HG03575 (cell line): Measurements from ENCODE around the gene ZDHHC7.

Experiments used
- ATAC-seq: cut with Tn5 transposase; IDR thresholded peaks from one replicate; pipeline ENCODE4 v1.9.1; 2021; ENCODE audit not compliant: unreplicated experiment, insufficient number of reproducible peaks, low FRiP score; ENCODE audit errors: extremely low read depth

ZDHHC7 gene

DNA sequence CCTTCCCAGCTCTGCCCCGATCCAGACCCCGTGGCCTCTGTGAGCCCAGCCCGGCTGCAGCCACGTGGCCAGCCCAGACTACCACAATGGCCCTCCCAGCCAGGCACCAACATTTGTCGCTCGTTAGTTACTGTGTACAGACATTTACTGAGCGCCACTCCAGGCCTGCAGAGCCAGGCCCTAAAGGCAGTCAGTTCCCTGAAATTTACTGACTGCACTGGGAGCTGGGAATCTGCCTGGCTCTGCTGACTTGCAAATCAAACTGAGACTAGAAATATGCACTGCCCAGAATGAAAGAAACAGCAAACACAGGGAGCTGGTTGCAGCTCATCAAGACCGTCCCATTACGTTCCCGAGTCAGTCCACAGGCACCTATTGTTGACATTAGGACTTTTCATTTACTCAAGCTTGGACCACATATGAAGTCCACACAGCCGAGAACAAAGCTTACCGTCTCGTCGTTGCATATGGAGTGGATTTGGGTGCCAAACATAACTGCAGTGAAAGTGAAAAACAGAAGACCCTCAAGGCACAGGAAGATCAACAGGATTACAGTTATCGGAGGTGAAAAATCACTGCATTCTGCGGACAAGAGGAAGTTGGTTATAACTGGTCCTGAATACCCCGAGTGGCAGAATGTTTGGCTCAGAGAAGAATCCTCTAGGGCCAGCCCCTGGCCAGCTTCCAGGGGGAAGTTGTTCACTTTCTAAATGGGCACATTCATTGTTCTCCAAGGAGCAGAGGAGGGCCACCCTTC lies 34.5 kb downstream of the ZDHHC7 start:
- ATAC-seq = no peak

DNA sequence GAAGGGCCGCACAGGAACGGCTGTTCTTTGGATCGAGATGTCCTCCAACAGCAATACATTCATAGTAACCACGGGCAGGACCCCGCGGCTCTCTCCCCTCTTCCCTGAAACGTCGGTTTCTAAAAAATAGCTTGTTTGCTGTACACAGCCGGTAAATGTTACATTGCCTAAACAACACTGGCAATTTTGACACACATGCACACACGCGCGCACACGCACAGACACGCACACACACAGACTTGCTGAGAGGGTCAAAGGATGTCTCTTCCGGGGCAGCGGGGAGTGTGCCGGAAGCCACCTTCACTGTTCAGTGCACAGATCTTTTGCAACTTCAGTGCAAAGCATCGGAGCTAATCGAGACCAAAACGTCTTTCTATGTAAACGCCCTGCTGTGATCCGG lies 35.8 kb downstream of the ZDHHC7 start:
- no peak for ATAC-seq

DNA sequence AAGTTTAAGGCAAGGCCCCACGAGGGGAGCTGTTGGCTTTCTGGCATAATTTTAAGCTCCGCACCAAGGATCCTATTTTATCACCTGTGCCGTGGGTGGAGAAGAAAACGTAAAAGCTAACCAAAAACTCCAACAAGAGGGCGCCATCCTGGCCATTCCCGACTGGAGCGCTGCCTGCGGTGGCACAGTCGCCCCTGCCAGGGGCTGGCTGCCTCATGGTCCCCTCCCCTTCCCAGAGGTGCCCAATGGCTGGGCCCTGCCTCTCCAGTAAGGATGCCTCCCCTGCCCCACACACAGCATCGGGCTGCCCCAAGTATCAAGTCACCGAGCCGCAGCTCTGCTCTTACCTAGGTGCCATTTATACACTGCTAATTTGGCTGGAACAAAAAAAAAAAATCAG lies 36.3 kb downstream of the ZDHHC7 start:
- no peak for ATAC-seq

DNA sequence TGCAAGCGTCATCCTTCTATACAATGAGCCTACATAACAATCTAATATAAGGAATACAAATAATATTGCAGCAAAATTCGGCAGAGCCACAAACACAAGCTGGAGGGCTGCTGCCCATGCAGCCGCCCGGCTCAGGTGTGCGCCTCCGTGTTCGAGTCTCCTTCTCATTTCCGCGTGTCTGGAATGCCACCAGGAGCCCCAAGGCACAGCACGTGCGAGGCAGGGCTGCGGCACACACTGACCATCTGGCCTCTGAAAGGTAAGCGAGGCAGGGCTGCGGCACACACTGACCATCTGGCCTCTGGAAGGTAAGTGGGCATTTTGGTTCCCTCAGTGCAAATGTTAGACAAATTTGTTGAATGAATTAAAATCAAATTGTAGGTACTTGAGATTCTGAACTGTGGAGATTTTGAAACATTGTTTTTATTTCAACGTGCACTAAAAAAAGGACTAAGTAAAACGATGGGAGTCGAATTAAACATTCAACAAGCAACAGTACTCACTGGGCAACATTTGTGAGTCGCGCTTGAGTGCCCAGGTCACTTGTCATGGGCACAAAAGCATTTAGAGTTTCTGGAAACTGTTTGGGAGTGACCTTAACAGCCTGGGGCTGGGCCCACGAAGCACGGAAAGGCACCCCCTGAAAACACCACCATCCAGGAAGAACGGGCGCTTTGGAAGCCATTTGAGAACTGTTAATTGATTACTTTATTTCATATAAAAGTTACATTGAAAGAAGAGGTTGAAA lies 37.4 kb downstream of the ZDHHC7 start:
- no peak for ATAC-seq

DNA sequence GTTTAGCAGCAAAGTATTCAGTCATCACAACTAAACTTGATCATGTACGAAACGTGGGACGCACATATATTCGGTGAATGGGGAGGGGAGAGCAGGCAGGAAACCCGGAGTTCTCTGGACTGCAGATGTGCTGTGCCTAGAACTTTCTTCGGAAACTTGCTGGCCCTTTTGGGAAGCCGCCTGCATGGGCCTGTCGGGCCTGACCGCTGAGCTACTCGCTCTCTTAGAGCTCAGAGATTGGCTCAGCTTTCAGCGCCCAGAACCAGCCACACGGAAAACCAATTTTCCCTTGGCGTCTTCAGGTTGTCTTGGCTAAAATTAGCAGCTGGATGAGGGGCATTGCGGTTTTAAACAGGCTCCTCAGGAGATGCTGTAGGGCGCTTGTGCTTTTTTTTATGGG lies 38.1 kb downstream of the ZDHHC7 start:
- no peak for ATAC-seq

DNA sequence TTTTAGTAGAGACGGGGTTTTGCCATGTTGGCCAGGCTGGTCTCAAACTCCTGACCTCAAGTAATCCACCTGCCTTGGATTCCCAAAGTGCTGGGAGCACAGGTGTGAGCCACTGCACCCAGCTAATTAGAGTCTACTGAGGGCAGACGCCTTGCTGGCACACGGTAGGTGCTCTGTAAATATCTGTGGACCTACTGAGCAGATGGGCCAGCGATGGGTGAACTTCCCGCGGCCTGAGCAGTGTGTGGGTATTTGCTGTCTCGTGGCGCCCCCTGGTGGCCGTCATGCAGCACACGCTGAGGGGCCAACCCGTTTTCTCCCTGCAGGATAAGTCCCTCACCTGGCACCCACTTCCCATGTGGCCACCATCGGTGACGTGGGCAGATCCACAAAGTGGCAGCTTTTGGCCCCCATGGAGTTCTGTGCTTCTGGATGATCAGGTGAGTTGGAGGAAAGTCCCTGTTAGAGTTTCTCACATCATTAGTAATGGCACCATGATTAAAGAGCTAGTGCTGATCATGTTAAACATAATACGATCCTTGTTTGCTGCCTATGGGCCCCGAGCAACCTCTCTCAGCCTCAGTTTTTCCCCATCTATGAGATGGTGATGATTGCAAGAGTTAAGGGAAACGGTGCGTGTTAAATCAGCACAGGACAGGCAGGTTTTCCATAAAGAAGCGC lies 40.7 kb downstream of the ZDHHC7 start:
- no peak for ATAC-seq

DNA sequence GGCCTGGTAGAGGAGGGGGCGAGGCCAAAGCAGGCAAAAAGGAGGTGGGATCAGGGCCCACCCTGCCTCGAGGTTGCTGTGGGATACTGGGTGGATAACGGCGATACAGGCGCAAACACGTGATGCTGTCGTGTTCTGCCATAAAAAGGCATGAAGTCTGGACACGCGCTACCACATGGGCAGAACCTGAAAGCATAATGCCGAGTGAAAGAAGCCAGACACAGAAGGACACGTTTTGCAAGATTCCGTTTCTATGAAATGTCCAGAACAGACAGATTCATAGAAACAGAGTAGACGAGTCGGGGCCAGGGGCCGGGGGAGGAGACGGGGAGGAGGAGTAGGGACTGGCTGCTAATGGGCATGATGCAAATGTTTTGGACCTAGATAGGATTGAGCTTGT lies 43.5 kb downstream of the ZDHHC7 start:
- ATAC-seq = no peak

DNA sequence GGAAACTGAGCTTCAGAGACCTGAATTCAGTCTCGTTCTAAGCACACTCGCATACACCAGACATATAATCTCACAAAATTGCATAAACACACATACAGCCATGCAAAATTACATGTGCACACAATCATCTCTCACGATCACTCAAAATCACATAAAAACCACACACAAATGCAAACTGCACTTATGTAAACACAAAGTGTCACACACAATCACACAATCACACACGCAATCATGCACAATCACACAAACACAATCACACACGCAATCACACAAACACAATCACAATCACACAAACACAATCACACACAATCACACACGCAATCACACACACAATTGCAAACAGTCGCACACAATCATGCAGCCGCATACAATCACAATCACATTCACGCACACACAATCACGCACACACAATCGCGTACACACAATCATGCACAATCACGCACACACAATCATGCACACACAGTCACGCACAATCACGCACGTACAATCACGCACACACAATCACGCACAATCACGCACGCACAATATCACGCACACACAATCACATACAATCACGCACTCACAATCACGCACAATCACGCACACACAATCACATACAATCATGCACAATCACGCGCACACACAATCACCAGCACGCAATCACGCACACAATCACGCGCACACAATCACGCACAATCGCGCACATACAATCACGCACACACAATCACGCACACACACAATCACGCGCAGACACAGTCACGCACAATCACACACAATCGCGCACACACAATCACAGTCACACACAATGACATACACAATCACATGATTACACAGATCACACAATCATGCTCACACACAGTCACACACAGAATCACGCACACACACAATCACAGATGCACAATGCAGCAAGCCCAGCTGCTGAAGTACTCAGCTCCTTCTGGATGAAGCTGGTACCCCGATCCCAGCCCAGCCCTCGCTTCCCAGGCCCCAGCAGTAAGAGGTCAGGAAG lies 45.6 kb downstream of the ZDHHC7 start:
- no peak for ATAC-seq

DNA sequence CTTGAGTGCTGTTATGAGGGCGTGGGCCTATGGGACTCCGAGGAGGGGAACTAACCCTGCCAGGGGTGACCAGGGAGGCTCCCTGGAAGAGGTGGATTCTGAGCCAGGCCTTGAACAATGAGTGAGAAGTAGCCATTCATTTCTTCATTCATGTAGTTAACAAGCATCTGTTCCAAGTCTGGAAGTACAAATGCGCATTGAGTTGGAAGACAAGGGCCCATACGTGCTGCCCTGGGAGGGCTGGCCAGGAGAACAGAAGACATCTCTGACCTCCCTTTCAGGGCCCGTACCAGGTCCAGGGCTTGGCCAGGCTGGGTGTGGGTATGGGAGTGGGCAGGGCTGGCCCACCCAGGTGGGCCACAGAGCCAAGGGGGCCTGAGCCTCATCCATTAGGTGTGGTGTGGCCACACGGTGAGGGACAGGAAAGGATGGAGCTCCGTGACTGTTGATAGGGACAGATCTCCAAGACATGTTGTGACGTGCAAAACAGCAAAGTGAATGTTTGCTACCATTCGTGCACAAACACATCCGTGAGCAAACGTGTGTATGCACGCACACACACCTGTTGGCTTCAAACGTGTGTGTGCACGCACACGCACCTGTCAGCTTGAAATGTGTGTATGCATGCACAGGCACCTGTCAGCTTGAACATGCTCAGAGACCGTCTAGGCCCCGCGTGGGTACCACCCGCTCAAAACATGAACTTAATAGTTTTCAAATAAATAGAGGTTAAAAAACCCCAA lies 46.8 kb downstream of the ZDHHC7 start:
- ATAC-seq = no peak

DNA sequence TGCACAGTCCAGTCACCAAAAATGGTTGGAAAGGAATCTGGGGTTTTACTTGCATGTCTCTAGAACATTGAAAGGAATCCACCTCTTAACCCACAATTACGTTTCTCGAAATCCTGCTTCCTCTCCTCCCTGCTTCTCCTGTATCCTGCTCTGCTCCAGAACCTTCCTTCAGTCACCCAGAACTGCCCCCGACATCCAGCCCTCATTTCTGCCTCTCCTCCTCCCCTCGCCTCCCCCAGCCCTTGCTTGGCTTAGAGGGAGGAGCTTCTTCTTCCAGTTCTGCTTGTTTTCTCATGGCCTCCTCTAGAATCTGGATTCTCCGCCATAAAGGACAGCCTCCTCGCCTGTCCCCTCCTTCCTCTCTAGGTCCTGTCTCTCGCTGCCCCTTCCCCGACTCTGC lies 48.3 kb downstream of the ZDHHC7 start:
- no peak for ATAC-seq

DNA sequence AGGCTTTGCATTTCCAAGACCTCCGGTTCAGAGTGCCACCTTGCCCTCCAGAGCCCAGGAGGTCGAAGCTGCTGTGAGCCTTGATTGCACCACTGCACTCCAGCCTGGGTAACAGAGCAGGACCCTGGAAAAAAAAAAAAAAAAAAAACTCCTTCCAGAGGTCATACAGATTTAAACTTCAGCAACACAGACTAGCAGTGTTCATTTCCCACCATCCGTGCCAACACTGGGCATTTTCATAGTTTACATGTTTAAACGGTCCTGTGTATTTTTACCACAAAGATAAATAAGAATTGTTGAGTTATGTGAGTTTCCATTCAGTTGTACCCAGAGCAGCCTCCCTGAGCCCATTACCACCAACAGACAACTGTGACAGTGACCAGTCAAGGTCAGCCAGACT lies 50.4 kb downstream of the ZDHHC7 start:
- no peak for ATAC-seq

DNA sequence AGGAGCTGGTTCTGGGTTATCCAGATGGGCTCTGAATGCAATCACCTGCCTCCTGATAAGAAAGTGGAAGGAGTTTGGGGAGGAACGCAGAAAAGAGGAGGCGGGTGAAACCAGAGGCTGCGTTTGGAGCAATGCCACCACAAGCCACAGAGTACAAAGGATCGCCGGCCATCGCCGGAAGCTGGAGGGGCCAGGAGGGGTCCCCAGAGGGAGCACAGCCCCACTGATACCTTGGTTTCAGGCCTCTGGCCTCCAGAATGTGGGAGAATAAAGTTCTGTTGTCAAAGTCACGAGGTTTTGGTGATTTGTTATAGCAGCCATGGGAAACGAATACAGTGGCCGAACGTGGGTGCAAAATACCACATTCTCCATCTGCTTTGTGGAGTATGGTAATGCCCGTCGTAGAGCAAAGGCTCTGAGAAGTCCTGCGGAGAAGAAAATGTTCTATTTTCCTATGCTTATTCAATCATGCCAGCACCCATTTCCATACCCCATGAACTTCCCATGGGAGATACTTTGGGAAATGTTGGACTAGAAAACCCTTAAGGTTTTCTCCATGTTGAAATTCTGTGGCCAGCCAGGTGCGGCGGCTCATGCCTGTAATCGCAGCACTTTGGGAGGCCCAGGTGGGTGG lies 51.4 kb downstream of the ZDHHC7 start:
- ATAC-seq = no peak

DNA sequence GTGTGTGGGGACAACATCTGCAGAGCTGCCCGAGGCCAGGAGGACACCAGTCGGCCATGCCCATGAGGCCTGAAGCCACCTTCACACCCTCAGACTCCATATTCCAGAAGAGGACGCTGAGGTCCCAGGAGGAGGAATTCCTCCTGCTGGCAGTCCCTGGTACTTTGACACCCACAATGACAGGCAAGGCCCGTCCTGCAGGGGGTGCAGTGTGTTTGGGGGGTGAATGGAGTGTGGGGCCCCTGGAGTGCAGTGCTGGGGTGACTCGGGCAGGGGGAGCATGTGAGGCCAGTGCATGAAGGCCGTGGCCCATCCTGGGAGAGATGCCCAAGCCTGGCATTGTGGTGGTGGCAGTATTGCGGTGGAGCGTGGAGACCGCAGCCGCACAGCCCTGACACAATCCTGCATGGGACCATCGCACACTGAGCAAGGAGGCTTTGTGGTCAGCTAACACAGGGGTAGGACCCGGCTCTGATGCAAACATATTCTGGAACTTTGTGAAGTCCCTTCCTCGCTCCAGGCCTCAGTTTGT lies 52.2 kb downstream of the ZDHHC7 start:
- ATAC-seq = no peak

DNA sequence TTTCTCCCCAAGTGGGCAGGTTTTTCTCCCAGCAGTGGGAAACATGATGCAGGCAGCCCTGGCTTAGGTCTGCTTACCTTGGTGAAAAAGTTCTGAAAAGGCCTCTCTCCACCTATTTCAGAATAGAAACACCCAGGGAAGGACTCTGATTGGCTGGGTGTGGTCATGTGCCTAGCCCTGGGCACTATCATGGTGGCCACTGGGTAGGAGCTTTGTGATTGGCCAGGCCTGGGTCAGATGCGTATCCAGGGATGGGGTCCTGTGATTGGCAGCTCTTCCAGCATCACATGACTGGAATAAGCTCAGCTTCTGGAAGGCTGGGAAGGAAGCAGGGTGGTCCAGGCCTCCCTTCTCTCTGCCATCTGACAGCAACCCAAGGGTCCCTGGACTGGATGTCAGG lies 53.5 kb downstream of the ZDHHC7 start:
- ATAC-seq = no peak

DNA sequence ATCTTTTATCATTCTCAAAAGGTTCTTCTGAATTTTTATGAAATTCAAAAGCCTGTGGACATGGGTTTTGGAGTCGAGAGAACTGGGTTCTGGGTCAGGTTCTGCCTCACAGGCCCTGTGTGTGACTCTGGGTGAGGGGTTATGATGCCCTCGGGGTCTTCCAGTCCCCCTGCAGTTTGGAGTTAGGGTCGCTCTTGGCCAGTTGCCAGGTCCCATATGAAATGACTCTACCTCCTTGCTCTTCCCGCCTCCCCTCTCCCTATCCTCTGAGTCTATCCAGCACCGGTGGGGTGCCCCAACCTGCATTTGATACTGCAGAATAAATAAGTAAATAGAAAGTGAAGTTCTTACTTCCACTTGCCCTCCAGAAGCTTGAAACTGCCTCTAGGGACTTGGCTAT lies 54.1 kb downstream of the ZDHHC7 start:
- no peak for ATAC-seq

DNA sequence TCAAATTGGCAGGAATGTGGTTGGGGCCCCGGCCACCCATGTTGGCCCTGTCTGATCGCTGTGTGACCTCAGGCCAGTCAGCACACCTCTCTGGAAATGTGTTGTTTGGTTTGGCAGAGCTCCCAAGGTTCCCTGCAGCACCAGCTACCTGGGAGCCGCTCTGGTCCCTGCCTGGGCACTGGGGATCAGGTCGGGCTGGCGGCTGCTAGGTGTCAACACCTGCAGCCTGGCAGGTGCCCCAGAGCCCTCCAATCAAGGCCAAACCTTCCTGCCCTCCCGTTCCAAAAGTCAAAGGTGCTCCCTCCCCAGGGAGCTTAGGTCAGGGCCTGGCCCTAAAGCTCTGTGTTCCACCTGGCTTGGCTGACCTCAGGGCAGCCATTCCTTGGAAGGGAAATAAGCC lies 55.9 kb downstream of the ZDHHC7 start:
- no peak for ATAC-seq

DNA sequence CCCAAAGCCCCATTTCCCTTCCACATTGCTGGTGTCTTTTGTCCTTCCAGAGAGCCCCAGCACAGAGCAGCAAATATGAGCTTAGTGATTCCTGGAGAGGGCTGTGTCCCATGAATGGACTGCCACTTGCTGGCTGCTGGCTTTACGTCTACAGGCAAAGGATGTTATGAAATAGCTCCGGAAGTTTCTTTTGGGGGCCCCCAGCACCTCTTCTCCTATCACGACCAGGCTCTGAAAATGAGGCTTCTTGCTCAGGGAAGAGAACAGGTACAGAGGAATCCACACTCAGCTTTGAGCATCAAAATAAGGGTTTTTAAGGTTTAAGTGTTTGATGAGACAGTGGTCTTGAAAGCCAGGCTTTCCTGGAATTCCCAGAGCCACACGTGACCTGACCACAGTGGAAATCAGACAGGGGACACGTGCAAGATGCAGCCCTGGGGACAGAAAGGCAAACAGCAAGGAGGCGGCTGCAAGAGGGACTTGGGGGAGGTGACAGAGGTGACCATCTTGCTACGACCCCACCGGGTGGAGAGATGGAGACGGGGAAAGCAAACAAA lies 58.1 kb downstream of the ZDHHC7 start:
- ATAC-seq = no peak
